Keratinocyte (primary cell): ENCODE data around the gene CHRDL2. TPM values are rescaled to one million over a fixed set of nuclear protein-coding genes. Genes with fewer than 3 reads are reported as not detected.

Experiments
- DNase-seq: peaks from one replicate; pipeline ENCODE4 v3.0.0-alpha.2; 2011; ENCODE audit warnings: low read depth, missing footprints, low spot score
- FAIRE-seq: peaks from 2 replicates; lab custom pipeline; 2011; peaks lifted over from hg19 to GRCh38; lab: Jason Lieb, UNC
- H2AFZ ChIP-seq: 2 replicates; pipeline ENCODE4 v1.6.0; 2012; ENCODE audit warnings: low read length, control low read depth, inconsistent platforms; ENCODE audit not compliant: control insufficient read depth
- H3K27ac ChIP-seq: 2 replicates; pipeline ENCODE4 v1.5.1; 2011; ENCODE audit warnings: low read length; ENCODE audit not compliant: control insufficient read depth, insufficient read depth
- H3K27me3 ChIP-seq: 3 replicates; pipeline ENCODE4 v1.6.0; 2011; ENCODE audit warnings: low read length; ENCODE audit not compliant: control insufficient read depth, insufficient read depth; ENCODE audit errors: extremely low read depth
- H3K36me3 ChIP-seq, 2 experiments: 2 replicates in 1 of 2; 3 replicates in 1 of 2; pipeline ENCODE4 v1.5.1; 2011; ENCODE audit warnings: low read length in 2 of 2, mild to moderate bottlenecking in 1 of 2; ENCODE audit not compliant: control insufficient read depth in 2 of 2, insufficient read depth in 2 of 2; ENCODE audit errors: extremely low read depth in 1 of 2
- H3K4me1 ChIP-seq: 3 replicates; pipeline ENCODE4 v1.5.1; 2011; ENCODE audit warnings: low read length; ENCODE audit not compliant: control insufficient read depth, insufficient read depth; ENCODE audit errors: extremely low read depth
- H3K4me2 ChIP-seq: 3 replicates; pipeline ENCODE4 v1.6.0; 2011; ENCODE audit warnings: low read depth, low read length; ENCODE audit not compliant: control insufficient read depth, insufficient read depth; ENCODE audit errors: extremely low read depth
- H3K4me3 ChIP-seq, 3 experiments: fragments of 200-600 bp in 1 of 3; sonication (generic) in 1 of 3; 2 replicates in 2 of 3; 3 replicates in 1 of 3; pipeline ENCODE4 v1.5.1; 2011 to 2016; ENCODE audit warnings: low read length in 3 of 3, mild to moderate bottlenecking in 3 of 3, control low read depth in 2 of 3, inconsistent platforms in 1 of 3, low read depth in 1 of 3, mixed read lengths in 1 of 3, mixed run types in 1 of 3, moderate library complexity in 1 of 3; ENCODE audit not compliant: control insufficient read depth in 2 of 3, insufficient read depth in 2 of 3; ENCODE audit errors: extremely low read depth in 1 of 3
- H3K79me2 ChIP-seq: 2 replicates; pipeline ENCODE4 v1.6.0; 2012; ENCODE audit warnings: low read length; ENCODE audit not compliant: control insufficient read depth, insufficient read depth
- H3K9ac ChIP-seq: 3 replicates; pipeline ENCODE4 v1.6.0; 2011; ENCODE audit warnings: low read length; ENCODE audit not compliant: control insufficient read depth, insufficient read depth; ENCODE audit errors: extremely low read depth
- H3K9me1 ChIP-seq: 3 replicates; pipeline ENCODE4 v1.6.0; 2011; ENCODE audit warnings: low read length; ENCODE audit not compliant: control insufficient read depth, insufficient read depth; ENCODE audit errors: extremely low read depth
- H3K9me3 ChIP-seq: 2 replicates; pipeline ENCODE4 v1.5.1; 2012; ENCODE audit warnings: low read depth, low read length; ENCODE audit not compliant: control insufficient read depth
- H4K20me1 ChIP-seq: 3 replicates; pipeline ENCODE4 v1.6.0; 2011; ENCODE audit warnings: low read length; ENCODE audit not compliant: control insufficient read depth, insufficient read depth; ENCODE audit errors: extremely low read depth
- EZH2 ChIP-seq: IDR thresholded peaks from one replicate; pipeline ENCODE4 v1.6.1; 2012; ENCODE audit warnings: inconsistent platforms, mild to moderate bottlenecking, low read length, moderate library complexity
- dilution Hi-C: fragments of 300-500 bp; cut with MboI; formaldehyde crosslinking; loops from one replicate; pipeline ENCODE4 v1.7.0; 2020; ENCODE audit warnings: low sequenced_read_pairs; ENCODE audit not compliant: extremely low pct_ligation_motif_present
- polyA plus RNA-seq, 5 experiments: library from polyadenylated mRNA; depleted of rRNA in 3 of 5; stranded (reverse) in 3 of 5; stranded (forward) in 1 of 5; unstranded in 1 of 5; fragments of >200 nt; gene quantifications; 1 replicate in 1 of 5; 2 replicates in 3 of 5; 3 replicates in 1 of 5; pipeline versions ENCODE4 v1.2.1 to v1.2.3, GENCODE V29; 2011 to 2012; ENCODE audit warnings: missing spikeins in 2 of 5, low read depth in 1 of 5, low replicate concordance in 1 of 5
- TF ChIP-seq, protein P1 (sequence below), 3 experiments: IDR thresholded peaks in 1 of 3; conservative IDR thresholded peaks in 1 of 3; optimal IDR thresholded peaks in 1 of 3; 2 replicates in 2 of 3; 3 replicates in 1 of 3; pipeline versions ENCODE3 to v1.5.1; 2011; ENCODE audit warnings: low read length in 3 of 3, mild to moderate bottlenecking in 3 of 3, moderate library complexity in 2 of 3, control low read depth in 1 of 3, inconsistent platforms in 1 of 3; ENCODE audit not compliant: insufficient read depth in 2 of 3; ENCODE audit errors: extremely low read depth in 1 of 3

CHRDL2 gene
- polyA plus RNA-seq, 1 donor (not counting 4 experiments of a cell fraction or from before 2014, with no cell fraction given) = not detected

DNA sequence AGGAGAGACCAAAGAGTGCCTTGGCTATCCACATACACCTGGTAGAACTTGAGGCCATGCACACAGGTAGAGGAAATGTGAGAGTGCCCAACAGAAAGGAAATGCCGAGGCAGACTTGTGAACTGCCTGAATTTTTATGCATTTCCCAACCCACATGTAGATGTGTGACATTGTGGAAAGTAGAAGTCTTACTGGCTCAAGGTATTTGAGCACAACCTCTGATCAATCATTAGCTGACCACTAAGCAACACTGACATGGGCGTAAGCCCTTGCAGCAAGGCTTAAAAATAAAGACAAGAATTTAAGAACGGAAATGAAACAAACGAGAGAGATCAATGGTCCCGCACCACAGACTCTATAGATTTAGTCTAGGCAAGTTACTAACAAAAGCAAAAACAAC, 76.2 kb downstream of the CHRDL2 start:
- TF ChIP-seq, protein P1, sequence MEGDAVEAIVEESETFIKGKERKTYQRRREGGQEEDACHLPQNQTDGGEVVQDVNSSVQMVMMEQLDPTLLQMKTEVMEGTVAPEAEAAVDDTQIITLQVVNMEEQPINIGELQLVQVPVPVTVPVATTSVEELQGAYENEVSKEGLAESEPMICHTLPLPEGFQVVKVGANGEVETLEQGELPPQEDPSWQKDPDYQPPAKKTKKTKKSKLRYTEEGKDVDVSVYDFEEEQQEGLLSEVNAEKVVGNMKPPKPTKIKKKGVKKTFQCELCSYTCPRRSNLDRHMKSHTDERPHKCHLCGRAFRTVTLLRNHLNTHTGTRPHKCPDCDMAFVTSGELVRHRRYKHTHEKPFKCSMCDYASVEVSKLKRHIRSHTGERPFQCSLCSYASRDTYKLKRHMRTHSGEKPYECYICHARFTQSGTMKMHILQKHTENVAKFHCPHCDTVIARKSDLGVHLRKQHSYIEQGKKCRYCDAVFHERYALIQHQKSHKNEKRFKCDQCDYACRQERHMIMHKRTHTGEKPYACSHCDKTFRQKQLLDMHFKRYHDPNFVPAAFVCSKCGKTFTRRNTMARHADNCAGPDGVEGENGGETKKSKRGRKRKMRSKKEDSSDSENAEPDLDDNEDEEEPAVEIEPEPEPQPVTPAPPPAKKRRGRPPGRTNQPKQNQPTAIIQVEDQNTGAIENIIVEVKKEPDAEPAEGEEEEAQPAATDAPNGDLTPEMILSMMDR (optimal IDR thresholded peaks at IDR 0.05 in 1 of 3, IDR thresholded peaks at IDR 0.05 in 1 of 3, conservative IDR thresholded peaks at IDR 0.05 in 1 of 3; ENCODE audit: extremely low read depth in 1 of 3, insufficient read depth in 2 of 3, low read length in 3 of 3) = no peak
- Histone ChIP-seq H3K27ac (no peak overlapping the region), H3K9me1 (no peaks in the 10 kb centered on the region), H3K79me2 (no peaks in the 10 kb centered on the region), H3K9me3 (no peaks in the 10 kb centered on the region), H3K36me3 (no peaks in the 10 kb centered on the region), H3K27me3 (no peaks in the 10 kb centered on the region), H3K4me2 (no peak overlapping the region), H3K4me3 (no peak overlapping the region), H2AFZ (no peak overlapping the region), H3K4me1 (no peaks in the 10 kb centered on the region), H4K20me1 (no peaks in the 10 kb centered on the region), H3K9ac (no peak overlapping the region)
- DNase-seq (no peak), FAIRE-seq (no peak)
- dilution Hi-C loops = no loop called here

DNA sequence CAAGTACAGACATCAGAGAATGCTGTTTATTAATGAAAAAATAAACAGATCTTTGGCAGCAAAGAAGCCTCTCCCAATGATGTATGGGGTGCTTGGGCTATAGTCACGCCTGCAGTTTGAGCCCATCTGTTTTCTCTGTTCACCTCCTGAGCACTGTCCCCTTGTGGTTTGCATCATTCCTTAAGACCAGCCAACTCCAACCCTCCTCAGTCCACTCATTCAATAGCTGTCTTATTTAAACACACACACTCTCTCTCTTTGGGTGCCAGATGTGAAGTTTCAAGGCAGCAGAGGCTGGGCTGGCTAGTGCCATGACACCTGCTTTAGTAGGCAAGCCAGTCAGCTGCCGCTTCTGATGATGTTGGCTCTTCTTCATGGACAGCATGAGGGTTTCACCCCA, 80.7 kb downstream of the CHRDL2 start:
- DNase-seq (no peak), FAIRE-seq (no peak)
- H3K4me3 ChIP-seq = no peak overlapping the region
- dilution Hi-C loops = no loop called here
- H3K27me3 ChIP-seq = no peaks in the 10 kb centered on the region
- H4K20me1 ChIP-seq = no peaks in the 10 kb centered on the region
- no peaks in the 10 kb centered on the region for H3K36me3 ChIP-seq
- no peaks in the 10 kb centered on the region for H3K9me1 ChIP-seq
- H2AFZ ChIP-seq = no peak overlapping the region
- no peaks in the 10 kb centered on the region for H3K4me1 ChIP-seq
- no peaks in the 10 kb centered on the region for H3K9me3 ChIP-seq
- H3K79me2 ChIP-seq = no peaks in the 10 kb centered on the region
- TF ChIP-seq, protein P1 (optimal IDR thresholded peaks at IDR 0.05 in 1 of 3, IDR thresholded peaks at IDR 0.05 in 1 of 3, conservative IDR thresholded peaks at IDR 0.05 in 1 of 3; ENCODE audit: extremely low read depth in 1 of 3, insufficient read depth in 2 of 3, low read length in 3 of 3) = no peak
- no peak for TF ChIP-seq EZH2
- H3K4me2 ChIP-seq = no peak overlapping the region
- H3K27ac ChIP-seq = no peak overlapping the region
- H3K9ac ChIP-seq = no peak overlapping the region
